NB4 (cell line): Measurements from ENCODE around the gene TEX22.

Experiments used
- DNase-seq: peaks from one replicate; pipeline ENCODE4 v3.0.0; 2010; ENCODE audit warnings: low read depth
- H3K4me3 ChIP-seq: one replicate; pipeline ENCODE4 v1.5.1; 2011; ENCODE audit warnings: mild to moderate bottlenecking, low read depth, low read length, moderate library complexity
- MYC ChIP-seq: IDR thresholded peaks from 2 replicates; pipeline ENCODE4 v1.6.1; 2011; ENCODE audit warnings: low read depth, low read length
- POLR2A ChIP-seq: IDR thresholded peaks from 2 replicates; pipeline ENCODE4 v1.6.1; 2011; ENCODE audit warnings: mild to moderate bottlenecking; ENCODE audit not compliant: insufficient read length; ENCODE audit errors: extremely low read depth
- TF ChIP-seq, protein P1 (sequence below): IDR thresholded peaks from one replicate; pipeline ENCODE4 v1.5.1; 2012; ENCODE audit warnings: low read depth, low read length
- TF ChIP-seq, protein P2 (sequence below): IDR thresholded peaks from 2 replicates; pipeline ENCODE4 v1.6.1; 2011; ENCODE audit warnings: low read depth, low read length

Gene TEX22

DNA sequence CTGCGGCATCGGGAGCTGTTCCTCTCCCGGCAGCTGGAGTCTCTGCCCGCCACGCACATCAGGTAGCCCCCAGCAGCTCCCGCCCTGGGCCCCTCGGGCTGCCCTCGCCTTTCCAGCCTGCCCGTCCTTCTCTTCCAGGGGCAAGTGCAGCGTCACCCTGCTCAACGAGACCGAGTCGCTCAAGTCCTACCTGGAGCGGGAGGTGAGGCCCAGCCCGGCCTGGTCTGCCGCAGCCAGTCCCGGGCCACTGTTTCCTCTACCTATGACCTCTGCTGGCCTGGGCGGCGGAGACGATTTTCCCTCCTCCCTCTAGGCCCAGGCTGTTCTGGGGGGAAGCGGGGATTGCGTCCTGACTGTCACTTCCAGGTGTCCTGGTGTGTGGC is 51.8 kb downstream of the TEX22 start:
- TF ChIP-seq, protein P1, sequence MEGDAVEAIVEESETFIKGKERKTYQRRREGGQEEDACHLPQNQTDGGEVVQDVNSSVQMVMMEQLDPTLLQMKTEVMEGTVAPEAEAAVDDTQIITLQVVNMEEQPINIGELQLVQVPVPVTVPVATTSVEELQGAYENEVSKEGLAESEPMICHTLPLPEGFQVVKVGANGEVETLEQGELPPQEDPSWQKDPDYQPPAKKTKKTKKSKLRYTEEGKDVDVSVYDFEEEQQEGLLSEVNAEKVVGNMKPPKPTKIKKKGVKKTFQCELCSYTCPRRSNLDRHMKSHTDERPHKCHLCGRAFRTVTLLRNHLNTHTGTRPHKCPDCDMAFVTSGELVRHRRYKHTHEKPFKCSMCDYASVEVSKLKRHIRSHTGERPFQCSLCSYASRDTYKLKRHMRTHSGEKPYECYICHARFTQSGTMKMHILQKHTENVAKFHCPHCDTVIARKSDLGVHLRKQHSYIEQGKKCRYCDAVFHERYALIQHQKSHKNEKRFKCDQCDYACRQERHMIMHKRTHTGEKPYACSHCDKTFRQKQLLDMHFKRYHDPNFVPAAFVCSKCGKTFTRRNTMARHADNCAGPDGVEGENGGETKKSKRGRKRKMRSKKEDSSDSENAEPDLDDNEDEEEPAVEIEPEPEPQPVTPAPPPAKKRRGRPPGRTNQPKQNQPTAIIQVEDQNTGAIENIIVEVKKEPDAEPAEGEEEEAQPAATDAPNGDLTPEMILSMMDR: no peak
- no peak for TF ChIP-seq POLR2A
- TF ChIP-seq, protein P2, sequence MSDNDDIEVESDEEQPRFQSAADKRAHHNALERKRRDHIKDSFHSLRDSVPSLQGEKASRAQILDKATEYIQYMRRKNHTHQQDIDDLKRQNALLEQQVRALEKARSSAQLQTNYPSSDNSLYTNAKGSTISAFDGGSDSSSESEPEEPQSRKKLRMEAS: no peak
- TF ChIP-seq MYC: no peak
- H3K4me3 ChIP-seq: no peak overlapping the region
- no peak for DNase-seq

DNA sequence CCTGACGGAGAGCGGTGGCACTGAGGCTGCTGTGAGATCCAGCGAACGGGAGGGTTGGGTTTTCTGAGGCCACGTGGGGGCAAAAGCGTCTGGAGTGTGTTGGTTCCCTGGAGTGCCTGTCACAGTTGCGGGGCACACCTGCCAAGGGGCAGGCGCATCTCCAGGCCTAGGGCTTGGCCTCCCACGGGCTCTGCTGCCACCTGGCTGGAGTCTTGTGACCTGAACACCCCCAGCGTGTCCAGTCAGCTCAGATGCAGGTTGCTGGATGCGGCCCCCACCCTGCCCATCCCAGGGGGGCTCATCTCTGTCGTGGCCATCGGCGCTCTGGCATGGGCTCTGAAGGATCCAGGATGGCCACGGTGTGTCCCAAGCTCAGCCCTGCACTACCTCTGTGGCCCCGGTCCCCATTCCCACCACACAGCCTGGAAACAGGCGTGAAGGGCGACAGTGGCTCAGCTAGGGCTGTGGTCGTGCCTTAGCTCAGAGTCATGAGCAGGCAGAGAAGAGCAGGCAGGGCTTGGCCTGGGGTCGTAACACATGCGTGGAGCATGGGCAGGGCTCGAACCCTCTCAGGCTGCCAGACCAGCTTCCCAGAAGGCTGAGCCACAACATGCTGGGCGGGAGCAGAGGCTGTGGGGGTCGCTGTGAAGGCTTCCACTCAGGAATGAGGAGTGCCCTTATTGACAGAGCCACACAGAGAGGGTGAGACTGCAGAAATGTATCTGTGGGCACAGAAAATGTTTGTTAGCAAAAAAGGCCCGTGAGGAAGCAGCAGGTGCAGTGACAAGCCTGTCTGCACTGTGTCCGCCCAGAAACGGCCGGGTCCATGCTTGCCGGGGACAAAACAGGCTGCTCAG is 52.8 kb downstream of the TEX22 start:
- H3K4me3 ChIP-seq: no peak overlapping the region
- no peak for DNase-seq
- TF ChIP-seq POLR2A (no peak), MYC (no peak)
- TF ChIP-seq, protein P2: no peak
- TF ChIP-seq, protein P1: no peak

DNA sequence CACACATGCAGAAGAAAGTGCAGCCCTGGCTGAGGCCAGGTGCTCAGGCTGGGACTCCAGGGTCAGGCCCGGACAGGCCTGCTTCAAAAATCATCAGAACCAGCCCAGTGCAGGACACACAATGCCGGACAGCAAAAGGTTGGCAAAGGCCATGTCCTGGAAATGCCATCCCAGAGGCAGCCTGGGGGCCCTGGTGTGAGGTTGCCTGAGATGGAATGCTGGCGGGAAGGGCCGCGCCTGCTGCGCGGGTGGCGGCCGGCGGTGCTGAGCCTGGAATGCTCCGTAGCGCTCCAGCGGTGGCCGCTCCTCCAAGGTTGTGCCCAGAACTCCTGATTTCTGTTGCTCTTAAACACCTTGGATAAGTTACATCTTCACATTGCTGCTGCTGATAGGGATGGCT is 54.6 kb downstream of the TEX22 start:
- TF ChIP-seq, protein P1: no peak
- TF ChIP-seq, protein P2: no peak
- TF ChIP-seq MYC (no peak), POLR2A (no peak)

DNA sequence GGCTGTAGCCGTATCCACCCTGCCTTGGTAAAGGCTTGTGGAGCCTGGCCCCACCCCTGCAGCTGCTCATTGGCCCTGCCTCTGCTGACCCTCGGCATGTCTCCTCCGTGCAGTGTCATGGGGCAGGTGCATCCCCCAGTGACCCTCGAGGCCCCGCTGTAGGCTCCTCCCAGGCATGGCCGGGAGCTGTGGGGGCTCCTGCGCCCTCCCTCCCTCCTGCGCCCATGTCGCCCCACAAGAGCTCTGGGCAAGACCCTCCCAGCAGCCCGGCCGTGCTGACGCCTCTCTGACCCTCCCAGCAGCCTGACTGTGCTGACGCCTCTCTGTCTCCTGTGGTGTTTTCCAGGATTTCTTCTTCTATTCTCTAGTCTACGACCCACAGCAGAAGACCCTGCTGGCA is 55.5 kb downstream of the TEX22 start:
- DNase-seq: no peak
- TF ChIP-seq MYC (no peak), POLR2A (no peak)
- TF ChIP-seq, protein P2: no peak
- TF ChIP-seq, protein P1: no peak
- H3K4me3 ChIP-seq: no peak overlapping the region

More for the DNA sequence above, 54.6 kb downstream of the TEX22 start:
- no peak overlapping the region for H3K4me3 ChIP-seq
- DNase-seq: no peak

DNA sequence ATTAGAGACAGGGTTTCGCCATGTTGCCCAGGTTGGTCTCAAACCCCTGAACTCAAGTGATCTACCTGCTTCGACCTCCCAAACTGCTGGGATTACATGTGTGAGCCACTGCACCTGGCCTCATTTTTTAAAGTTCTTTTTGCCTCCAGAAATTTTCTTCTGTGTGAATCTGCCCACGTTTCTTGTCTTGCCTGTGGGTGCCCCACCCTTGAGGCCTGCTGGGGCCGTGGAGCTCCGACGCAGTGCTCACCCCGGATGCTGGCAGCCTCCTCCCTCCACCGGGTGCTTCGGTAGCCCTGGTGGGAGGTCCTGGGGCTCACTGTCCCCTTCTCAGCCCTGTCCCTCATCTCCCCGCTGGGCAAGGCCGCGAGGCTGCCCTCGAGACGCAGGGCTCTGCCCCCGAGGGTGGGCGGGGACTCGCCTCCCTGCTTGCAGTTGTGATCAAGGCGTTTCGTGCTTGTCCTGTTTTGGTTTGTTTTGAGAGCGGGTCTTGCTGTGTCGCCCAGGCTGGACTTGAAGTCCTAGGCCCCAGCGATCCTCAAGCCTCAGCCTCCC is 56.8 kb downstream of the TEX22 start:
- TF ChIP-seq MYC (no peak), POLR2A (no peak)
- TF ChIP-seq, protein P2: no peak
- TF ChIP-seq, protein P1: no peak
- DNase-seq: no peak
- no peak overlapping the region for H3K4me3 ChIP-seq
